Sigmoid colon (tissue), 7 donors: ENCODE data around the gene IL11. TPM values are rescaled to one million over a fixed set of nuclear protein-coding genes. Genes with fewer than 3 reads are reported as not detected.

Experiments
- DNase-seq: peaks from one replicate; pipeline ENCODE4 v3.0.0-alpha.2; 2019
- H3K27ac ChIP-seq, 4 donors: fragments of 200-600 bp; sonication (generic); one replicate each; pipeline ENCODE4 v1.5.1; 2016 to 2019; ENCODE audit warnings: mild to moderate bottlenecking in 1 of 4
- H3K27me3 ChIP-seq, 3 donors: fragments of 200-600 bp; sonication (generic); one replicate each; pipeline ENCODE4 v1.5.1; 2019; ENCODE audit warnings: mild to moderate bottlenecking in 1 of 3
- H3K36me3 ChIP-seq, 4 donors: fragments of 200-600 bp; sonication (generic); one replicate each; pipeline ENCODE4 v1.5.1; 2016 to 2019
- H3K4me1 ChIP-seq, 4 donors: fragments of 200-600 bp; sonication (generic); one replicate each; pipeline ENCODE4 v1.5.1; 2017 to 2019
- H3K4me3 ChIP-seq, 4 donors: fragments of 200-600 bp; sonication (generic); one replicate each; pipeline ENCODE4 v1.5.1; 2017 to 2019; ENCODE audit warnings: mild to moderate bottlenecking in 2 of 4, moderate library complexity in 1 of 4
- H3K9me3 ChIP-seq, 4 donors: fragments of 200-600 bp in 3 of 4; sonication (generic) in 3 of 4; one replicate each; pipeline versions ENCODE4 v1.5.1 to v1.6.1; 2013 to 2019
- EP300 ChIP-seq, 4 donors: sonication (generic); formaldehyde crosslinking; IDR thresholded peaks; one replicate each; pipeline ENCODE4 v1.6.1; 2017; ENCODE audit warnings: antibody characterized with exemption in 4 of 4
- POLR2A ChIP-seq, 2 donors: fragments of 450-650 bp; IDR thresholded peaks; one replicate each; pipeline ENCODE4 v1.6.1; 2016; ENCODE audit warnings: antibody characterized with exemption in 2 of 2, mild to moderate bottlenecking in 2 of 2, moderate library complexity in 2 of 2
- POLR2AphosphoS5 ChIP-seq, 4 donors: sonication (generic); formaldehyde crosslinking; IDR thresholded peaks; one replicate each; pipeline ENCODE4 v1.6.1; 2017; ENCODE audit warnings: antibody characterized with exemption in 4 of 4
- WGBS, 2 donors: extraction: QIAGEN DNeasy Blood & Tissue Kit; methylation state at CpG; one replicate each; pipeline ENCODE4 v1.1.7; 2013; 5-methylcytosine and 5-hydroxymethylcytosine counted together
- intact Hi-C: fragments of 100-400 bp; cut with DNase I; formaldehyde crosslinking; loops from one replicate; pipeline ENCODE4 v1.15.1; 2023
- polyA plus RNA-seq, 3 donors: library from polyadenylated mRNA; stranded (reverse); fragments of 200-250 nt; gene quantifications; one replicate each; pipeline ENCODE4 v1.2.3, GENCODE V29; 2013
- total RNA-seq, 4 donors: library from RNA; depleted of rRNA; stranded (reverse); fragments of >200 nt; gene quantifications; one replicate each; pipeline ENCODE4 v1.1.0, GENCODE V29; 2016
- TF ChIP-seq, protein P1 (sequence below), 4 experiments: fragments of 450-650 bp in 3 of 4; fragments of 200-600 bp in 1 of 4; IDR thresholded peaks; one replicate each; pipeline ENCODE4 v1.5.1; 2016 to 2019; ENCODE audit warnings: antibody characterized with exemption in 4 of 4, mild to moderate bottlenecking in 3 of 4, moderate library complexity in 2 of 4
- donor health status: healthy with polysubstance abuse.
- donor health status: Bipolar disorder and iron deficiency.
- donor health status: healthy.

The IL11 gene
- total and polyA plus RNA-seq, 7 donors: 0.74 to 4.4 (median 0.81) TPM; not detected in 4

DNA sequence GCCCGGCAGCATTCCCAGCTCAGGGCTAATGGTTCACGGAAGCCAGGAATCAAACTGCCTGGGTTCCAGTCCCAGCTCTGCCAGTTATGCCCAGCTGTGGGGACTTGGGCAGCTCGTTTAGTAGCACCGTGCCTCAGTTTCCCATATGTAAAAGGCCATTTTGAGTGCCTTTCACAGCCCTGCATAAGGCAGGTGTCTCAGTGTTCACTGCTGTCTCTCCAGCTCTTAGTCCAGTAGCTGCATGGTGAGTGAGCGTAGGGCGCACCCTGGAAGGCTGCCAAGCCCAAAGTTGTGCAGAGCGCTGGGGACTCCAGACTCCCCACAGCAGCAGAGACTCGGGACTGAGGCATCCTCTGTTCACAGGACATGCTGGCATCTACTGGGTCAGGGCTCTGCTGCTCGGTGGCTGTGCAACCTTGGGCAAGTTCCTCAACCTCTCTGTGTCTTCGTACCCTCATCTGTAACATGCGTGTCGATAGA lies 21.0 kb upstream of the IL11 start:
- H3K27ac ChIP-seq: peak overlapping the region in 1 of 4 donors; percentile 11
- H3K4me3 ChIP-seq: no peak overlapping the region
- peaks cover 0 to 42% (median 37%) of the 10 kb centered on the region in 4 donors for H3K4me1 ChIP-seq
- intact Hi-C loops: no loop called here
- no peaks in the 10 kb centered on the region for H3K27me3 ChIP-seq
- DNase-seq: no peak
- H3K9me3 ChIP-seq: no peaks in the 10 kb centered on the region
- peaks cover 17 to 38% (median 18%) of the 10 kb centered on the region in 4 donors for H3K36me3 ChIP-seq
- WGBS, 2 donors: 84 to 86% methylated on average over 12 of the region's 12 CpGs
- TF ChIP-seq, protein P1, sequence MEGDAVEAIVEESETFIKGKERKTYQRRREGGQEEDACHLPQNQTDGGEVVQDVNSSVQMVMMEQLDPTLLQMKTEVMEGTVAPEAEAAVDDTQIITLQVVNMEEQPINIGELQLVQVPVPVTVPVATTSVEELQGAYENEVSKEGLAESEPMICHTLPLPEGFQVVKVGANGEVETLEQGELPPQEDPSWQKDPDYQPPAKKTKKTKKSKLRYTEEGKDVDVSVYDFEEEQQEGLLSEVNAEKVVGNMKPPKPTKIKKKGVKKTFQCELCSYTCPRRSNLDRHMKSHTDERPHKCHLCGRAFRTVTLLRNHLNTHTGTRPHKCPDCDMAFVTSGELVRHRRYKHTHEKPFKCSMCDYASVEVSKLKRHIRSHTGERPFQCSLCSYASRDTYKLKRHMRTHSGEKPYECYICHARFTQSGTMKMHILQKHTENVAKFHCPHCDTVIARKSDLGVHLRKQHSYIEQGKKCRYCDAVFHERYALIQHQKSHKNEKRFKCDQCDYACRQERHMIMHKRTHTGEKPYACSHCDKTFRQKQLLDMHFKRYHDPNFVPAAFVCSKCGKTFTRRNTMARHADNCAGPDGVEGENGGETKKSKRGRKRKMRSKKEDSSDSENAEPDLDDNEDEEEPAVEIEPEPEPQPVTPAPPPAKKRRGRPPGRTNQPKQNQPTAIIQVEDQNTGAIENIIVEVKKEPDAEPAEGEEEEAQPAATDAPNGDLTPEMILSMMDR (IDR thresholded peaks at IDR 0.05): no peak
- TF ChIP-seq POLR2A (IDR thresholded peaks at IDR 0.05) (no peak), EP300 (IDR thresholded peaks at IDR 0.05) (no peak), POLR2AphosphoS5 (IDR thresholded peaks at IDR 0.05) (no peak)

DNA sequence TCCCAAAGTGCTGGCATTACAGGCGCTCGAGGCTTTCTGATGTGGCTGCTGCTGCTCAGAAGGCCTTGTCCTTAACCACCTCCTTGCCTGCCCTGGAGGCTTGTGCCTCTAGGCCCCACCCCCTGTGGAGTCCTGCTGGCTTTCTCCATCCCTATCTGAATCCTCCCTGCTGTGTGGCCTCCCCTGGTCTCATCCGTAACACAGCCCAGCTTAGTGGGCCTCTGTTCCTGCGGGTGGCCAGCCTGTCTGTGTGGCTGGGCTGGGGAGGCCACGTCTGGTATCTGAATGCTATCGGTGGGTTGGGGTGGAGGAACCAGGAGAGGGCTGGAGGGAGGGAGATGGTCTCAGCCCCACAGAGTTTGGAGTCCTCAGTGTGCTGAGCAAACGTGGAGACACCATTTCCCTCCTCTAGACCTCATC lies 20.2 kb upstream of the IL11 start:
- peaks cover 17 to 38% (median 18%) of the 10 kb centered on the region in 4 donors for H3K36me3 ChIP-seq
- no peak for DNase-seq
- H3K27ac ChIP-seq: peak overlapping the region in 1 of 4 donors; percentile 11
- no peaks in the 10 kb centered on the region for H3K27me3 ChIP-seq
- WGBS, 2 donors: 77 to 82% methylated on average over 7 of the region's 7 CpGs
- TF ChIP-seq POLR2AphosphoS5 (IDR thresholded peaks at IDR 0.05) (no peak), POLR2A (IDR thresholded peaks at IDR 0.05) (no peak), EP300 (IDR thresholded peaks at IDR 0.05) (no peak)
- TF ChIP-seq, protein P1 (IDR thresholded peaks at IDR 0.05): no peak
- H3K4me1 ChIP-seq: peaks cover 0 to 43% (median 37%) of the 10 kb centered on the region in 4 donors
- no peak overlapping the region for H3K4me3 ChIP-seq
- H3K9me3 ChIP-seq: no peaks in the 10 kb centered on the region
- intact Hi-C loops: no loop called here

DNA sequence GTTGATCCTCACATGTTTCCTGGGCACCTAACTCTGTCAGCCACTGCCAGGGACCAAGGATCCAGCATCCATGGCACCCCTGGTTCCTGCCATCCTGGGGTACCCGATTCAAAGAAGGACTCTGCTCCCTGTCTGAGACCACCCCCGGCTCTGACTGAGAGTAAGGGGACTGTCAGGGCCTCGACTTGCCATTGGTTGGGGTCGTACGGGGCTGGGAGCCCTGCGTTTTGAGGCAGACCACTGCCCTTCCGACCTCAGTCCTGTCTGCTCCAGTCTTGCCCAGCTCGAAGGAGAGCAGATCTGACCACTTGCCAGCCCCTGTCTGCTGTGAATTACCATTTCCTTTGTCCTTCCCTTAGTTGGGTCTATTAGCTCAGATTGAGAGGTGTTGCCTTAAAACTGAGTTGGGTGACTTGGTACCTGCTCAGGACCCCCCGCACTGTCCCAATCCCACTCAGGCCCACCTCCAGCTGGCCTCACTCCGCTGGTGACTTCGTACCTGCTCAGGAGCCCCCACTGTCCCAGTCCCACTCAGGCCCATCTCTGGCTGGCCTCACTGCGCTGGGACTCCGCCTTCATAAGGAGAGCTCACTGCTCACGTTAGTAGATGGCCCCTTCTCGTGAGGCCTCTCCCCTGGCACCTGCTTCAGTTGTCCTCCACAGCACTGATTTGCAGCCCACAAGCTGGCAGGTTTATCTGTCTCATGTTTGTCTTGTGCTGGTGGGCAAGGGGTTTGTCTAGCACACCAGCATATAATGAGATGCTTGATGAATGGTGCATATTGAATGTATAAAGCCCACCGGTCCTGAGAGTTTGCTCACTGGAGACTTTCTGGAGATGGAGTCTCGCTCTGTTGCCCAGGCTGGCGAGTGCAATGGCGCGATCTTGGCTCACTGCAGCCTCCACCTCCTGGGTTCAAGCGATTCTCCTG lies 19.4 kb upstream of the IL11 start:
- Histone ChIP-seq H3K4me3 (no peak overlapping the region), H3K36me3 (peaks cover 17 to 38% (median 18%) of the 10 kb centered on the region in 4 donors), H3K27ac (no peak overlapping the region), H3K4me1 (peaks cover 0 to 49% (median 42%) of the 10 kb centered on the region in 4 donors), H3K27me3 (no peaks in the 10 kb centered on the region), H3K9me3 (no peaks in the 10 kb centered on the region)
- WGBS, 2 donors: 84 to 88% methylated on average over 21 of the region's 21 CpGs
- TF ChIP-seq, protein P1 (IDR thresholded peaks at IDR 0.05): no peak
- TF ChIP-seq POLR2A (IDR thresholded peaks at IDR 0.05) (no peak), POLR2AphosphoS5 (IDR thresholded peaks at IDR 0.05) (no peak), EP300 (IDR thresholded peaks at IDR 0.05) (no peak)
- no peak for DNase-seq
- intact Hi-C loops: loop anchor here (5.0 kb wide), 2 partner anchors 107 to 1522 kb away; partner anchors contain the start of genes BRSK1, HSPBP1 and MYADM

DNA sequence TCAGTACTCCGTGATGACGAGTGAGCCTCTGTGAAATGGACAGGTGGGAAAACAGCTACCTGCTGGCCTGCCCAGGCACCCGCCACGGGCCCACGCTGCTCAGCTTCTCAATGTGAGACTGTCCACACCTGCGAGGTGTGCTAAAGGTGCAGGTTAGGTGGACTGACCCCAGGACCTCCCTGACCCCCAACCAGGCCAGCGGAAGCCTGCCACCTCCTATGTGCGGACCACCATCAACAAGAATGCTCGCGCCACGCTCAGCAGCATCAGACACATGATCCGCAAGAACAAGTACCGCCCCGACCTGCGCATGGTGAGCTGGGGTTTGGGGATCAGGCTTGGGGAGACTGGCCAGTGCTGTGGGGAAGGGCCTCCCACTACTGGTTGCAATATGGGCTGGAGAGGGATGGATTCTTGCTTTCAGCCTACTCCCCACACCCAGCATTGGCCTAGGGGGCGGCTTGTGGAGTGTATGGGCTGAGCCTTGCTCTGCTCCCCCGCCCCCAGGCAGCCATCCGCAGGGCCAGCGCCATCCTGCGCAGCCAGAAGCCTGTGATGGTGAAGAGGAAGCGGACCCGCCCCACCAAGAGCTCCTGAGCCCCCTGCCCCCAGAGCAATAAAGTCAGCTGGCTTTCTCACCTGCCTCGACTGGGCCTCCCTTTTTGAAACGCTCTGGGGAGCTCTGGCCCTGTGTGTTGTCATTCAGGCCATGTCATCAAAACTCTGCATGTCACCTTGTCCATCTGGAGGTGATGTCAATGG lies 17.7 kb upstream of the IL11 start:
- intact Hi-C loops: loop anchor here (5.0 kb wide), 2 partner anchors 106 to 1521 kb away; partner anchors contain the start of genes BRSK1, HSPBP1 and MYADM
- peaks cover 17 to 38% (median 18%) of the 10 kb centered on the region in 4 donors for H3K36me3 ChIP-seq
- no peaks in the 10 kb centered on the region for H3K27me3 ChIP-seq
- H3K9me3 ChIP-seq: no peaks in the 10 kb centered on the region
- DNase-seq: no peak
- WGBS, 2 donors: 81 to 90% methylated on average over 24 of the region's 24 CpGs
- H3K27ac ChIP-seq: peak overlapping the region in 2 of 4 donors; percentile 96
- no peak for TF ChIP-seq POLR2AphosphoS5 (IDR thresholded peaks at IDR 0.05)
- H3K4me1 ChIP-seq: peaks cover 0 to 61% (median 53%) of the 10 kb centered on the region in 4 donors
- peak overlapping the region in 1 of 4 donors; percentile 86 for H3K4me3 ChIP-seq
